ENCODE data around the gene RELB.

DNA sequence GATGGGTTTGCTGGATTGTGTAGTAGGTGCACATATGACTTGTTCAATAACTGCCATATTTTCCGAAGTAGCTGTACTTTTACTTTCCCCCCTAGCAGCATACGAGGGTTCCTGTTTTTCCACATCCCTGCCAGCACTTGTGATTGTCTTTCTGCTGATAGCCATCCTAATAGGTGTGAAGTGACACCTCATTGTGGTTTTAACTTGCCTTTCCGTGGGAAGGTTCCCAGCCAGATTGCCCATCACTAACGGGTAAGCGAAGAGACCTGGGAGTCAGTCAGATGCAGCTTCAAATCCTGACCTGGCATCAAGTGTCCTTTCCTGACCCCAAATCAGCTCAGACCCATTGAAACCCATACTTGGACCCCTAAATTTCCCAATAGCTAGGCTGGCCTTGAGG lies 41.6 kb upstream of the RELB start:
- TF ChIP-seq, protein P1, sequence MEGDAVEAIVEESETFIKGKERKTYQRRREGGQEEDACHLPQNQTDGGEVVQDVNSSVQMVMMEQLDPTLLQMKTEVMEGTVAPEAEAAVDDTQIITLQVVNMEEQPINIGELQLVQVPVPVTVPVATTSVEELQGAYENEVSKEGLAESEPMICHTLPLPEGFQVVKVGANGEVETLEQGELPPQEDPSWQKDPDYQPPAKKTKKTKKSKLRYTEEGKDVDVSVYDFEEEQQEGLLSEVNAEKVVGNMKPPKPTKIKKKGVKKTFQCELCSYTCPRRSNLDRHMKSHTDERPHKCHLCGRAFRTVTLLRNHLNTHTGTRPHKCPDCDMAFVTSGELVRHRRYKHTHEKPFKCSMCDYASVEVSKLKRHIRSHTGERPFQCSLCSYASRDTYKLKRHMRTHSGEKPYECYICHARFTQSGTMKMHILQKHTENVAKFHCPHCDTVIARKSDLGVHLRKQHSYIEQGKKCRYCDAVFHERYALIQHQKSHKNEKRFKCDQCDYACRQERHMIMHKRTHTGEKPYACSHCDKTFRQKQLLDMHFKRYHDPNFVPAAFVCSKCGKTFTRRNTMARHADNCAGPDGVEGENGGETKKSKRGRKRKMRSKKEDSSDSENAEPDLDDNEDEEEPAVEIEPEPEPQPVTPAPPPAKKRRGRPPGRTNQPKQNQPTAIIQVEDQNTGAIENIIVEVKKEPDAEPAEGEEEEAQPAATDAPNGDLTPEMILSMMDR (IDR thresholded peaks at IDR 0.05; ENCODE audit: low read length) = no peak
- TF ChIP-seq EZH2 (optimal IDR thresholded peaks at IDR 0.05; ENCODE audit: low read depth, low read length) (no peak), EZH2phosphoT487 (IDR thresholded peaks at IDR 0.05; ENCODE audit: low read length) (no peak)
